ENCODE data around the gene APOBEC3H.

APOBEC3H gene

GRCh38 chr22:39120983-39121382, 23.9 kb downstream of the APOBEC3H start:
- no peaks in the 10 kb centered on the region for H3K36me3 ChIP-seq (ENCODE audit: low read length)
- H3K27me3 ChIP-seq (ENCODE audit: low read length), result no peaks in the 10 kb centered on the region
- H3K9ac ChIP-seq (ENCODE audit: low read length), result no peak overlapping the region
- no peak overlapping the region for H3K27ac ChIP-seq (ENCODE audit: low read depth, low read length)
- H3K4me3 ChIP-seq (ENCODE audit: insufficient read depth, low read length, poor library complexity, severe bottlenecking), result no peak overlapping the region
- no peaks in the 10 kb centered on the region for H3K9me3 ChIP-seq (ENCODE audit: insufficient read depth, low read length)
- H4K20me1 ChIP-seq (ENCODE audit: low read depth, low read length), result no peaks in the 10 kb centered on the region
- H3F3A ChIP-seq (ENCODE audit: insufficient read depth), result no peaks in the 10 kb centered on the region
- no peak overlapping the region for H2AFZ ChIP-seq (ENCODE audit: low read depth, low read length, severe bottlenecking)
- H3K9me2 ChIP-seq (replicated peaks; ENCODE audit: insufficient read depth, low read length), result no peaks in the 10 kb centered on the region
- H3K4me2 ChIP-seq (ENCODE audit: low read depth, low read length, poor library complexity, severe bottlenecking), result no peak overlapping the region
- H3K79me2 ChIP-seq (ENCODE audit: insufficient read depth, low read length), result no peaks in the 10 kb centered on the region
- no peak for TF ChIP-seq CTCF (IDR thresholded peaks at IDR 0.05; ENCODE audit: insufficient read depth, low read length, poor library complexity, severe bottlenecking)
- TF ChIP-seq EZH2phosphoT487 (conservative IDR thresholded peaks at IDR 0.05; ENCODE audit: low read length), result no peak

GRCh38 chr22:39122772-39123470, 25.9 kb downstream of the APOBEC3H start:
- H4K20me1 ChIP-seq (ENCODE audit: low read depth, low read length), result no peaks in the 10 kb centered on the region
- H3K4me2 ChIP-seq (ENCODE audit: low read depth, low read length, poor library complexity, severe bottlenecking), result no peak overlapping the region
- TF ChIP-seq EZH2phosphoT487 (conservative IDR thresholded peaks at IDR 0.05; ENCODE audit: low read length) (no peak), CTCF (IDR thresholded peaks at IDR 0.05; ENCODE audit: insufficient read depth, low read length, poor library complexity, severe bottlenecking) (no peak)
- no peaks in the 10 kb centered on the region for H3F3A ChIP-seq (ENCODE audit: insufficient read depth)
- H3K9me2 ChIP-seq (replicated peaks; ENCODE audit: insufficient read depth, low read length), result no peaks in the 10 kb centered on the region
- H2AFZ ChIP-seq (ENCODE audit: low read depth, low read length, severe bottlenecking), result no peak overlapping the region
- H3K27ac ChIP-seq (ENCODE audit: low read depth, low read length), result no peak overlapping the region
- no peaks in the 10 kb centered on the region for H3K27me3 ChIP-seq (ENCODE audit: low read length)
- no peaks in the 10 kb centered on the region for H3K79me2 ChIP-seq (ENCODE audit: insufficient read depth, low read length)
- H3K4me3 ChIP-seq (ENCODE audit: insufficient read depth, low read length, poor library complexity, severe bottlenecking), result no peak overlapping the region
- no peaks in the 10 kb centered on the region for H3K9me3 ChIP-seq (ENCODE audit: insufficient read depth, low read length)
- H3K9ac ChIP-seq (ENCODE audit: low read length), result no peak overlapping the region
- no peaks in the 10 kb centered on the region for H3K36me3 ChIP-seq (ENCODE audit: low read length)

GRCh38 chr22:39123751-39124581, 26.9 kb downstream of the APOBEC3H start:
- Histone ChIP-seq H3K4me2 (ENCODE audit: low read depth, low read length, poor library complexity, severe bottlenecking) (no peak overlapping the region), H2AFZ (ENCODE audit: low read depth, low read length, severe bottlenecking) (no peak overlapping the region)
- TF ChIP-seq CTCF (IDR thresholded peaks at IDR 0.05; ENCODE audit: insufficient read depth, low read length, poor library complexity, severe bottlenecking) (no peak), EZH2phosphoT487 (conservative IDR thresholded peaks at IDR 0.05; ENCODE audit: low read length) (no peak)

More at GRCh38 chr22:39123751-39124581, 26.9 kb downstream of the APOBEC3H start:
- no peaks in the 10 kb centered on the region for H4K20me1 ChIP-seq (ENCODE audit: low read depth, low read length)
- no peak overlapping the region for H3K27ac ChIP-seq (ENCODE audit: low read depth, low read length)
- no peaks in the 10 kb centered on the region for H3K36me3 ChIP-seq (ENCODE audit: low read length)
- no peaks in the 10 kb centered on the region for H3K27me3 ChIP-seq (ENCODE audit: low read length)
- H3K4me3 ChIP-seq (ENCODE audit: insufficient read depth, low read length, poor library complexity, severe bottlenecking), result no peak overlapping the region
- H3K9ac ChIP-seq (ENCODE audit: low read length), result no peak overlapping the region
- H3K9me3 ChIP-seq (ENCODE audit: insufficient read depth, low read length), result no peaks in the 10 kb centered on the region
- no peaks in the 10 kb centered on the region for H3K9me2 ChIP-seq (replicated peaks; ENCODE audit: insufficient read depth, low read length)
- H3F3A ChIP-seq (ENCODE audit: insufficient read depth), result no peaks in the 10 kb centered on the region
- H3K79me2 ChIP-seq (ENCODE audit: insufficient read depth, low read length), result no peaks in the 10 kb centered on the region

Measured in SU-DHL-6 (cell line).